Endothelial cell of hepatic sinusoid (primary cell): ENCODE data around the gene COX7A2.

Experiments used
- in situ Hi-C: cut with HindIII; loops from 2 replicates; pipeline ENCODE4 v1.10.0; 2017; ENCODE audit warnings: low sequenced_read_pairs

Gene COX7A2

GRCh38 chr6:75268988-75269354 lies 25.4 kb upstream of the COX7A2 start:
- in situ Hi-C loops = loop anchor here (5.0 kb wide), 2 partner anchors 78 to 258 kb away; no protein-coding TSS in a partner anchor

GRCh38 chr6:75268121-75268987 lies 24.8 kb upstream of the COX7A2 start:
- in situ Hi-C loops = loop anchor here (5.0 kb wide), 2 partner anchors 79 to 259 kb away; no protein-coding TSS in a partner anchor

- in situ Hi-C loops = loop anchor here (5.0 kb wide), 2 partner anchors 80 to 260 kb away; no protein-coding TSS in a partner anchor
Observed at GRCh38 chr6:75267461-75267860, 23.9 kb upstream of the COX7A2 start.

- in situ Hi-C loops = loop anchor here (5.0 kb wide), 2 partner anchors 80 to 260 kb away; no protein-coding TSS in a partner anchor
Observed at GRCh38 chr6:75266716-75267291, 23.2 kb upstream of the COX7A2 start.

GRCh38 chr6:75263401-75263750 lies 19.8 kb upstream of the COX7A2 start:
- in situ Hi-C loops = no loop called here

GRCh38 chr6:75262716-75263400 lies 19.3 kb upstream of the COX7A2 start:
- in situ Hi-C loops = no loop called here

- in situ Hi-C loops = no loop called here
Observed at GRCh38 chr6:75261299-75261698, 17.7 kb upstream of the COX7A2 start.

- in situ Hi-C loops = no loop called here
Observed at GRCh38 chr6:75257343-75258087, 13.9 kb upstream of the COX7A2 start.

- in situ Hi-C loops = no loop called here
Observed at GRCh38 chr6:75250552-75250951, 7.0 kb upstream of the COX7A2 start.

- in situ Hi-C loops = no loop called here
Observed at GRCh38 chr6:75249837-75250236, 6.2 kb upstream of the COX7A2 start.

GRCh38 chr6:75246386-75246785 lies 2.8 kb upstream of the COX7A2 start:
- in situ Hi-C loops = no loop called here

GRCh38 chr6:75244063-75244584 lies 523 bp upstream of the COX7A2 start:
- in situ Hi-C loops = no loop called here

- in situ Hi-C loops = no loop called here
Observed at GRCh38 chr6:75236630-75237029, 7.0 kb downstream of the COX7A2 start.

GRCh38 chr6:75235271-75235670 lies 8.3 kb downstream of the COX7A2 start:
- in situ Hi-C loops = no loop called here

- in situ Hi-C loops = no loop called here
Observed at GRCh38 chr6:75234126-75234865, 9.3 kb downstream of the COX7A2 start.

- in situ Hi-C loops = no loop called here
Observed at GRCh38 chr6:75233092-75233615, 10.4 kb downstream of the COX7A2 start.

- in situ Hi-C loops = no loop called here
Observed at GRCh38 chr6:75230484-75231325, 12.9 kb downstream of the COX7A2 start.

GRCh38 chr6:75224303-75224926 lies 19.2 kb downstream of the COX7A2 start:
- in situ Hi-C loops = loop anchor here (25.0 kb wide), 2 partner anchors 1262 to 1437 kb away; no protein-coding TSS in a partner anchor
